Calu3 (cell line): ENCODE results near the gene DLK1. TPM values are rescaled to one million over a fixed set of nuclear protein-coding genes. Genes with fewer than 3 reads are reported as not detected.

ENCODE experiments used
- BruUV-seq: library from RNA; stranded (reverse); fragments of 400-500 nt; replicated peaks from 2 replicates; lab custom pipeline; 2021; lab: Mats Ljungman, UMichigan
- CTCF ChIA-PET: fragments of 300-600 bp; sonication (Branson Sonifier 250); formaldehyde crosslinking; loops from one replicate; lab custom pipeline; 2022; ENCODE audit warnings: antibody characterized with exemption; lab: Charles Lee
- DNase-seq: peaks from one replicate; pipeline ENCODE4 v3.0.0; 2022
- H3K27ac Mint-ChIP-seq: one replicate; pipeline ENCODE4 v1.8.0; 2022; ENCODE audit warnings: mixed read lengths; ENCODE audit not compliant: unreplicated experiment
- H3K27me3 Mint-ChIP-seq: one replicate; pipeline ENCODE4 v1.8.0; 2022; ENCODE audit warnings: mixed read lengths; ENCODE audit not compliant: unreplicated experiment
- H3K36me3 Mint-ChIP-seq: one replicate; pipeline ENCODE4 v1.8.0; 2022; ENCODE audit warnings: mild to moderate bottlenecking, moderate library complexity, mixed read lengths; ENCODE audit not compliant: insufficient read depth, unreplicated experiment
- H3K4me1 Mint-ChIP-seq: one replicate; pipeline ENCODE4 v1.8.0; 2022; ENCODE audit warnings: mild to moderate bottlenecking, low read depth, mixed read lengths; ENCODE audit not compliant: unreplicated experiment
- H3K4me3 Mint-ChIP-seq: one replicate; pipeline ENCODE4 v1.8.0; 2022; ENCODE audit warnings: mild to moderate bottlenecking, low read depth, moderate library complexity, mixed read lengths; ENCODE audit not compliant: unreplicated experiment
- H3K9me3 Mint-ChIP-seq: one replicate; pipeline ENCODE4 v1.8.0; 2022; ENCODE audit warnings: low read depth, mixed read lengths; ENCODE audit not compliant: unreplicated experiment
- intact Hi-C: fragments of 100-400 bp; cut with micrococcal nuclease; formaldehyde crosslinking; loops from one replicate; pipeline ENCODE4 v1.10.0; 2022; ENCODE audit not compliant: unreplicated experiment
- total RNA-seq: library from RNA; stranded (reverse); gene quantifications from 2 replicates; pipeline ENCODE4 v1.2.3, GENCODE V29; 2022
- TF ChIP-seq, protein P1 (sequence below): fragments of 200-600 bp; IDR thresholded peaks from one replicate; pipeline ENCODE4 v1.8.0; 2022; ENCODE audit warnings: antibody characterized with exemption; ENCODE audit not compliant: unreplicated experiment

DLK1 gene
- total RNA-seq, 1 experiment from 2014 or later = not detected

DNA sequence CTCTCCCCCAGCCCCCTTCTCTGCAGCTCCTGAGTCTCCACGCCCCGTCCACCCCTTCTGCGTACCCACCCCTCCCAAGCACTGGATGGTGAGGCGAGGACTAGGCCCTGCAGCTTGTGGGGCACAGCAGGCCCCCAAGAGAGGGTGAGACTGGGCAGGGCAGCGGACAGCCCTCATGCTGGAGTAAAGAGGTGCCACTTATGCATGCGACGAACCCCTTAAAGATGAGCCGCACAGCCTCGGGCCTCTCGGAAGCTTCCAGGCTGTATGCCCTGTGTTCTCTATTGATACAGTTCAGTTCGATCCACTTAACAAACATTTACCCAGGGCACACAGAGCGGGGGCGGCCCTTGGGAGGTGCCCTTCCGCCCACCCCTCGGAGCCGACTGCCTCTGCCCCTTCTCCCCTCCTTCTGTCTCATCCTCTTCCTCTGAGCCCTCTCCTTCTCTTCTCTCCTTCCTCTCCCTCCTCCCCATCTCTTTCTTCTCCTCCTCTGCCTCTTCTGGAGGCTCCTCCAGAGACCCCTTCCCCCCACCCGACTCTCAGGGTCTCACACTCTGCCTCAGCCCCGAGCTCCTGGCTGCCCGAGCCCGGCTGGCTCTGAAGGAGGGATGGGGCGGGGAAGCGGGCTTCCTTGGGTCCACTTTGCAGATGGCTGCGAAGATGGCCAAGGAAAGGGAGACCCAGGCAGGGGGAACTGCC, 32.7 kb upstream of the DLK1 start:
- H3K4me3 Mint-ChIP-seq = peak overlapping the region; percentile 69
- DNase-seq = no peak
- intact Hi-C loops = no loop called here
- peaks cover 29% of the 10 kb centered on the region for H3K4me1 Mint-ChIP-seq
- peak overlapping the region; percentile 87 for H3K27ac Mint-ChIP-seq
- CTCF ChIA-PET = interaction anchor here (0.6 to 0.7 kb wide), 4 partner anchors 27 to 943 kb away, joined by 3 to 5 read pairs (median 4); no protein-coding TSS in a partner anchor
- no peaks in the 10 kb centered on the region for H3K9me3 Mint-ChIP-seq
- peaks cover 20% of the 10 kb centered on the region for H3K36me3 Mint-ChIP-seq
- H3K27me3 Mint-ChIP-seq = no peaks in the 10 kb centered on the region
- TF ChIP-seq, protein P1, sequence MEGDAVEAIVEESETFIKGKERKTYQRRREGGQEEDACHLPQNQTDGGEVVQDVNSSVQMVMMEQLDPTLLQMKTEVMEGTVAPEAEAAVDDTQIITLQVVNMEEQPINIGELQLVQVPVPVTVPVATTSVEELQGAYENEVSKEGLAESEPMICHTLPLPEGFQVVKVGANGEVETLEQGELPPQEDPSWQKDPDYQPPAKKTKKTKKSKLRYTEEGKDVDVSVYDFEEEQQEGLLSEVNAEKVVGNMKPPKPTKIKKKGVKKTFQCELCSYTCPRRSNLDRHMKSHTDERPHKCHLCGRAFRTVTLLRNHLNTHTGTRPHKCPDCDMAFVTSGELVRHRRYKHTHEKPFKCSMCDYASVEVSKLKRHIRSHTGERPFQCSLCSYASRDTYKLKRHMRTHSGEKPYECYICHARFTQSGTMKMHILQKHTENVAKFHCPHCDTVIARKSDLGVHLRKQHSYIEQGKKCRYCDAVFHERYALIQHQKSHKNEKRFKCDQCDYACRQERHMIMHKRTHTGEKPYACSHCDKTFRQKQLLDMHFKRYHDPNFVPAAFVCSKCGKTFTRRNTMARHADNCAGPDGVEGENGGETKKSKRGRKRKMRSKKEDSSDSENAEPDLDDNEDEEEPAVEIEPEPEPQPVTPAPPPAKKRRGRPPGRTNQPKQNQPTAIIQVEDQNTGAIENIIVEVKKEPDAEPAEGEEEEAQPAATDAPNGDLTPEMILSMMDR = no peak
- BruUV-seq = no TSS peak

DNA sequence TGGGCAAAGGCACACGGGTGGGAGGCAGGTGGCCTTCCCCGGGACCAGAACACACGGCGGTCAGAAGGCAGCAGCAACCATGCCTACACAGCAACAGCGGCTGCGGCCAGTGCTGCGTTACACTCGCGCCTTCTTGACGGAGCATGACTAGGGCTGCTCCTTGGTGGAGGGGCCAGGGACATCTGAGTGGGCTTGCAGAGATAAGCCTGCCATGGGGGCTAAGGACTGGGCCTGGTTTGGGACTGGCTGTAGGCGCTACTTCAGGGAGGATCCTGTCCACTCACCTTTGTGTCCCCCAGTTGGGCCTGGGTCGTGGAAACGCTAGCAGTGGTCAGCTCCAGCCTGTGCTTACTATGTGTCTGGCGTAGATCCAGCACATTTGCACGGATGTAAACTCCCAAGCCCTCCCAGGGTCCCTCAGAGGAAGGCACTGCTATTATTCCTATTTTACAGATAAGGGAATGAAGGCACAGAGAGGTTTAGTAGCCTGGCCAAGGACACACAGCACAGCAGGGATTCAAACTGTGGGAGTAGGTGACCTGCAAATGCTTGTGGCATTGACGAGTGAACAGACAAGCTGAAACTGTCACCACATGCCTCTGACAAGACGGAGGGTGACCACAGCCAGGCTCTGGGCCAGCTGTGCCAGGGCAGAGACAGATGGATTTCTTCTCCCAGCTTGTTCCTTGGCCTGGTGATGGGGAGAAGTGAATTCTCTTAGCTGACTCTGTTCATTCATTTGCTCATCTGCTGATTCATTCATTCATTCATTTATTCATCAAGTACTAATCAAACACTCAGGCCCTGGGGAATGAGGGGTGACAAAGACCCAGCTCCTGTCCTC, 31.9 kb upstream of the DLK1 start:
- CTCF ChIA-PET = interaction anchor here (0.6 kb wide), 1 partner anchor 34 kb away, joined by 3 read pairs; no protein-coding TSS in a partner anchor
- Mint-ChIP-seq H3K36me3 (peaks cover 20% of the 10 kb centered on the region), H3K4me3 (no peak overlapping the region), H3K27me3 (no peaks in the 10 kb centered on the region), H3K27ac (no peak overlapping the region), H3K9me3 (no peaks in the 10 kb centered on the region), H3K4me1 (peaks cover 24% of the 10 kb centered on the region)
- TF ChIP-seq, protein P1 = no peak
- no TSS peak for BruUV-seq
- intact Hi-C loops = no loop called here
- no peak for DNase-seq

DNA sequence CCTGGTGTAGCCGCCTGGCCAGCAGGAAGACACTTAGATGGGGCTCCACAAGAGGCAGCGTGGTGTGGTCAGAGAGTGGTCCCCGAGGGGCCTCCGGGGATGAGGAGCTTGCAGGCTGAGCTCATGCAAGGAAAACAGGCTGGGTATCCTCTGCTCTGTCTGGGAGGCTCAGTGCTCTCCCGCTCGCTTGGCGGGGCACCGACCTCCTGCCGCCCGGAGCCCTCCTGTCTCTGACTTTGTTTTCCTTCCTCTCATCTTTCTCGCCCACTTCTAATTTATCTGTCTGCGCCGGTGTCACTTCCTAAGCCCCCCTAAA, 31.3 kb upstream of the DLK1 start:
- Mint-ChIP-seq H3K4me1 (peaks cover 21% of the 10 kb centered on the region), H3K27me3 (peaks cover under 1% of the 10 kb centered on the region), H3K27ac (no peak overlapping the region), H3K9me3 (no peaks in the 10 kb centered on the region), H3K4me3 (no peak overlapping the region), H3K36me3 (peaks cover 20% of the 10 kb centered on the region)
- no peak for DNase-seq
- intact Hi-C loops = no loop called here
- CTCF ChIA-PET = no interaction called here
- no TSS peak for BruUV-seq
- TF ChIP-seq, protein P1 = no peak

DNA sequence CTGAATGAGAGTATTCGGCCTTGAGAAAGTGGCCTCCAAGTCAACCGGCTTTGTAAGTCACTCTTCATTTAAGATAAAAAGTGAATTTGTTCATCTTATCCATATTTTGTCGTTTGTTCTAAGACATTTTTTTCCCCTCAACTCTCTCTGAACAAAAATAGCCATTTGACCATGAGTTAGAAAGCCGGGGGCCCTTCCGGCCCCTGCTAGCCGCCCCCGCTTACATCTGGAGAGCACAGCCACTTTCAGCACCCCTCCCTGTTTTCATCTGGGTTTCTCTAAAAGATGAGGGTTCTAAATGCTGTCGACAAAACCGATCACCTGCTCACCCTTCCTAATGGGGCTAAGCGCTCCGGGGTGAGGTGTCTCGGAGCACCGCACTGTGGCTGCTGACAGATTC, 30.7 kb upstream of the DLK1 start:
- H3K27me3 Mint-ChIP-seq = peaks cover 7% of the 10 kb centered on the region
- H3K27ac Mint-ChIP-seq = no peak overlapping the region
- BruUV-seq = no TSS peak
- TF ChIP-seq, protein P1 = no peak
- H3K4me1 Mint-ChIP-seq = peaks cover 21% of the 10 kb centered on the region
- intact Hi-C loops = no loop called here
- no peak overlapping the region for H3K4me3 Mint-ChIP-seq
- no peak for DNase-seq
- H3K9me3 Mint-ChIP-seq = no peaks in the 10 kb centered on the region
- CTCF ChIA-PET = no interaction called here
- H3K36me3 Mint-ChIP-seq = peaks cover 20% of the 10 kb centered on the region
